GM12892 (cell line): ENCODE measurements around the gene ELAPOR1.

Source experiments
- POLR2A ChIP-seq: IDR thresholded peaks from 2 replicates; pipeline ENCODE4 v1.6.1; 2011; ENCODE audit warnings: low read depth, low read length, control low read depth
- POLR2AphosphoS5 ChIP-seq: IDR thresholded peaks from 2 replicates; pipeline ENCODE4 v1.6.1; 2011; ENCODE audit warnings: low read depth, low read length, control low read depth

DNA sequence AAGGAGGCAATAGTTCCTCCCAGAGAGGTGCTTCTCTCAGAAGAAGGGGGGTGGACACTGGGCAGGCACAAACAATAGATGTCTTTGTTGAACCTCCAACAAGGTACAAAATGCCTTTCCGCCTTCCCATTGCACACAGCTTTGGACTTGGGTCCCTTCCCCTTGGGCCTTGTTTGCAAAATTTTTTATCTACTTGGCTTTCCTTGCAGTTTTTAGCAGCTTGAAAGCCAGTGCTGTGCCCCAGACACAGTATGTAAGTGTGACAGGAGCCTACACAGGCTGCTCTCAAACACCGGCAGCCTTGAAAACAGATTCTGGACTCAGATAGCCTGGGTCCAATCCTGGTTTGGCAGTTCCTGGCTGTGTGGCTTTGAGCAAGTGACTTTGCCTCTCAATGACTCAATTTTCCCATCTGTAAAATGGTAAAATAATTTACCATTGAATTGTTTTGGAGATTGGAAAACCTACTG is 43.0 kb downstream of the ELAPOR1 start:
- TF ChIP-seq POLR2AphosphoS5 = no peak
- TF ChIP-seq POLR2A = no peak
